ENCODE data around the gene CUEDC1.
"Not testable (repeated sequence)": the region's sequence is repeated elsewhere in the genome, so short reads cannot be mapped to it uniquely, and the experiment has no call there.

DNA sequence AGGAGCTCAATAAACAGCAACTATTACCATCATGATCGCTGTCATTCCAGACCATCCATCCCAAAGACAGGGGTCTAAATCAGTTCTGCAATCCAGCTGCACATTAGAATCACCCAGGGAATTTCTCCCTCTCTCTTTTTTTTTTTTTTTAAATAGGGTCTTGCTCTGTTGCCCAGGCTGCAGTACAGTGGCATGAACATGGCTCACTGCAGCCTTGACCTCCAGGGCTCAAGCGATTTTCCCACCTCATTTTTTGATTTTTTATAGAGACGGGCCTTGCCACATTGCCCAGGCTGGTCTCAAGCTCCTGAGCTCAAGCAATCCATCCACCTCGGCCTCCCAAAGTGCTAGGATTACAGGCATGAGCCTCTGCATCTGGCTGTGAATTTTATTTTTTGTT, 32.5 kb downstream of the CUEDC1 start:
- TF ChIP-seq POLR2A (IDR thresholded peaks at IDR 0.05; ENCODE audit: low read length); GATA1 (IDR thresholded peaks at IDR 0.05; ENCODE audit: low read depth, low read length): not testable (repeated sequence)
